ENCODE measurements around the gene MTREX. TPM values are rescaled to one million over a fixed set of nuclear protein-coding genes. Genes with fewer than 3 reads are reported as not detected.

The MTREX gene
- total and polyA plus RNA-seq, 2 experiments from 2014 or later: 19.0 to 66.0 TPM

GRCh38 chr5:55278778-55279177 is 29.0 kb upstream of the MTREX start:
- Histone ChIP-seq H4K20me1 (ENCODE audit: insufficient read depth, poor library complexity, severe bottlenecking) (no peaks in the 10 kb centered on the region), H3K4me2 (no peak overlapping the region), H3K27ac (no peak overlapping the region), H3K9me2 (replicated peaks; ENCODE audit: insufficient read depth) (no peaks in the 10 kb centered on the region), H3K4me1 (ENCODE audit: insufficient read depth) (no peaks in the 10 kb centered on the region), H2AFZ (no peak overlapping the region), H3K79me2 (no peaks in the 10 kb centered on the region), H3K27me3 (no peaks in the 10 kb centered on the region), H3K4me3 (no peak overlapping the region), H3K36me3 (replicated peaks; ENCODE audit: insufficient read depth, low read depth) (no peaks in the 10 kb centered on the region), H3K9me3 (ENCODE audit: low read depth) (no peaks in the 10 kb centered on the region)
- DNase-seq (ENCODE audit: low spot score): no peak
- 98% methylated on average over 4 of the region's 4 CpGs for WGBS (ENCODE audit: low lambda C conversion rate, missing lambda C conversion rate)
- no peak for TF ChIP-seq EZH2 (IDR thresholded peaks at IDR 0.05; ENCODE audit: borderline replicate concordance)

- TF ChIP-seq CTCF (IDR thresholded peaks at IDR 0.05; ENCODE audit: poor library complexity): no peak
- no peak for TF ChIP-seq EZH2phosphoT487 (IDR thresholded peaks at IDR 0.05; ENCODE audit: low read depth, severe bottlenecking, unreplicated experiment)
- no peak for TF ChIP-seq EZH2 (IDR thresholded peaks at IDR 0.05; ENCODE audit: borderline replicate concordance)
- H3K27me3 ChIP-seq: no peaks in the 10 kb centered on the region
- no peak overlapping the region for H3K27ac ChIP-seq
- no peak overlapping the region for H3K4me3 ChIP-seq
- no peak for DNase-seq (ENCODE audit: low spot score)
- no peaks in the 10 kb centered on the region for H3K4me1 ChIP-seq (ENCODE audit: insufficient read depth)
- no peaks in the 10 kb centered on the region for H3K9me2 ChIP-seq (replicated peaks; ENCODE audit: insufficient read depth)
- no peaks in the 10 kb centered on the region for H3K9me3 ChIP-seq (ENCODE audit: low read depth)
- 43% methylated on average over 1 of the region's 1 CpG for WGBS (ENCODE audit: low lambda C conversion rate, missing lambda C conversion rate)
- no peaks in the 10 kb centered on the region for H3K79me2 ChIP-seq
- no peaks in the 10 kb centered on the region for H4K20me1 ChIP-seq (ENCODE audit: insufficient read depth, poor library complexity, severe bottlenecking)
- no peak overlapping the region for H3K4me2 ChIP-seq
- no peak overlapping the region for H2AFZ ChIP-seq
- peaks cover 3% of the 10 kb centered on the region for H3K36me3 ChIP-seq (replicated peaks; ENCODE audit: insufficient read depth, low read depth)
Measured at GRCh38 chr5:55286411-55286933, 21.3 kb upstream of the MTREX start.

GRCh38 chr5:55289808-55290207 is 18.0 kb upstream of the MTREX start:
- Histone ChIP-seq H3K4me3 (no peak overlapping the region), H3K27me3 (no peaks in the 10 kb centered on the region), H2AFZ (no peak overlapping the region), H3K79me2 (peaks cover 6% of the 10 kb centered on the region), H3K4me2 (no peak overlapping the region), H3K9me2 (replicated peaks; ENCODE audit: insufficient read depth) (no peaks in the 10 kb centered on the region), H3K27ac (no peak overlapping the region), H4K20me1 (ENCODE audit: insufficient read depth, poor library complexity, severe bottlenecking) (no peaks in the 10 kb centered on the region), H3K4me1 (ENCODE audit: insufficient read depth) (no peaks in the 10 kb centered on the region), H3K9me3 (ENCODE audit: low read depth) (no peaks in the 10 kb centered on the region), H3K36me3 (replicated peaks; ENCODE audit: insufficient read depth, low read depth) (peaks cover 4% of the 10 kb centered on the region)
- TF ChIP-seq EZH2phosphoT487 (IDR thresholded peaks at IDR 0.05; ENCODE audit: low read depth, severe bottlenecking, unreplicated experiment) (no peak), EZH2 (IDR thresholded peaks at IDR 0.05; ENCODE audit: borderline replicate concordance) (no peak), CTCF (IDR thresholded peaks at IDR 0.05; ENCODE audit: poor library complexity) (no peak)
- no peak for DNase-seq (ENCODE audit: low spot score)

- no peak for DNase-seq (ENCODE audit: low spot score)
- Histone ChIP-seq H3K79me2 (peaks cover 13% of the 10 kb centered on the region), H3K9me2 (replicated peaks; ENCODE audit: insufficient read depth) (no peaks in the 10 kb centered on the region), H3K27me3 (no peaks in the 10 kb centered on the region), H3K4me1 (ENCODE audit: insufficient read depth) (no peaks in the 10 kb centered on the region), H3K9me3 (ENCODE audit: low read depth) (no peaks in the 10 kb centered on the region), H3K36me3 (replicated peaks; ENCODE audit: insufficient read depth, low read depth) (peaks cover 9% of the 10 kb centered on the region), H3K27ac (no peak overlapping the region), H3K4me2 (no peak overlapping the region), H3K4me3 (no peak overlapping the region), H4K20me1 (ENCODE audit: insufficient read depth, poor library complexity, severe bottlenecking) (no peaks in the 10 kb centered on the region), H2AFZ (no peak overlapping the region)
- TF ChIP-seq EZH2phosphoT487 (IDR thresholded peaks at IDR 0.05; ENCODE audit: low read depth, severe bottlenecking, unreplicated experiment) (no peak), CTCF (IDR thresholded peaks at IDR 0.05; ENCODE audit: poor library complexity) (no peak), EZH2 (IDR thresholded peaks at IDR 0.05; ENCODE audit: borderline replicate concordance) (no peak)
- 81% methylated on average over 2 of the region's 2 CpGs for WGBS (ENCODE audit: low lambda C conversion rate, missing lambda C conversion rate)
Measured at GRCh38 chr5:55290991-55291390, 16.8 kb upstream of the MTREX start.

Measured in hepatocyte (in vitro differentiated cells).